B cell (primary cell): ENCODE measurements around the gene SETDB2.

ENCODE experiments used
- CTCF ChIP-seq: fragments of 200-600 bp; IDR thresholded peaks from one replicate; pipeline ENCODE4 v1.8.0; 2022; ENCODE audit warnings: antibody characterized with exemption, mild to moderate bottlenecking
- EZH2 ChIP-seq: IDR thresholded peaks from 2 replicates; pipeline ENCODE4 v1.6.1; 2012; ENCODE audit warnings: borderline replicate concordance, low read depth, mild to moderate bottlenecking, moderate library complexity, low read length; ENCODE audit not compliant: insufficient read depth, poor library complexity, severe bottlenecking

DNA sequence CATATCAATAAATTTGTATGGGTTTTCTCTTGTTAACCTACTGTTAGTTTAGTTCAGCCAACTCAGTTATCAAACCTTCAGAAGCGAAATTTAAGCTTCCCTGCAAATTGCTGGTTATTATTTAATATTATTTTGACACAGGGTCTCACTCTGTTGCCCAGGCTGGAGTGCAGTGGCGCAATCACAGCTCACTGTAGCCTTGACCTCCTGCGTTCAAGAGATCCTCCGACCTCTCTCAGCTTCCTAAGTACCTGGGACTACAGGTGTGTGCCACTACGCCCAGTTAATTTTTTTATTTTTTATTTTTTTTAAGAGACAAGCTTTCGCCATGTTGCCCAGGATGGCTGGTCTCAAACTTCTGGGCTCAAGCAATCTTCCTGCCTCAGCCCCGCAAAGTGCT is 6.4 kb upstream of the SETDB2 start:
- TF ChIP-seq CTCF: no peak
- TF ChIP-seq EZH2: no peak
